PFSK-1 (cell line): Measurements from ENCODE around the gene NADSYN1.

ENCODE experiments used
- FOXP2 ChIP-seq: optimal IDR thresholded peaks from 2 replicates; pipeline ENCODE3; 2011; ENCODE audit warnings: borderline replicate concordance, control low read depth, inconsistent platforms; ENCODE audit not compliant: insufficient read depth; ENCODE audit errors: extremely low read length, extremely low read depth
- POLR2AphosphoS5 ChIP-seq: IDR thresholded peaks from 2 replicates; pipeline ENCODE4 v1.6.1; 2012; ENCODE audit warnings: low read depth, mild to moderate bottlenecking, control low read depth, low read length, moderate library complexity
- SIN3A ChIP-seq: IDR thresholded peaks from 2 replicates; pipeline ENCODE4 v1.6.1; 2012; ENCODE audit warnings: mild to moderate bottlenecking, low read length, moderate library complexity, borderline replicate concordance; ENCODE audit not compliant: insufficient read depth
- TAF1 ChIP-seq: IDR thresholded peaks from 2 replicates; pipeline ENCODE4 v1.6.1; 2012; ENCODE audit warnings: low read length, control low read depth, borderline replicate concordance; ENCODE audit not compliant: insufficient read depth
- TF ChIP-seq, protein P1 (sequence below), 2 experiments: IDR thresholded peaks; 2 replicates each; pipeline versions ENCODE4 v1.6.1 to v1.8.0; 2011 to 2012; ENCODE audit warnings: low read depth in 2 of 2, low read length in 2 of 2, control low read depth in 1 of 2, inconsistent platforms in 1 of 2, mild to moderate bottlenecking in 1 of 2, moderate library complexity in 1 of 2; ENCODE audit not compliant: insufficient read depth in 1 of 2

NADSYN1 gene

DNA sequence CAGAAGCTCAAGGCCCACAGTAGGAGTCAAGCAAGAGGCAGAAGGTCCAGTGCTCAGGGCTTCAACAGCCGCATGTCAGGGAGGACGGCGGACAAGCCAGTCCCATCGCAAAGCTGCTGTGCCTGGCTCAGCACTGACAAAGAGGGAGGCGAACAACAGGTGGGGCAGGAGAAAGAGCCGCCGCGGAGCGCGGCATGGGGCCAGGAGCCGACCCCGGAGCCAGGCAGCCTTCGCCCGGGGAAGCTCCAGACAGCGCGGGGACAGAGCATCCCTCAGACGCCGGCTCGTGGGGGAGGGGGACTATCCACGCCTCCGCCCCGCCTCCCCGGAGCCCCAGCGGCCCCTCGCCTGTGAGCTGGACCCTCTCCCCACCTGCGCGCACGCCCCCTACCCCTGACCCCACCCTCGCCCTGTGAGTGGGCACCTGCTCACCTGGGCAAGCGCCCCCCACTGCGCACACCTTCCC is 5.2 kb upstream of the NADSYN1 start:
- TF ChIP-seq TAF1 = no peak
- TF ChIP-seq FOXP2 = no peak
- TF ChIP-seq, protein P1, sequence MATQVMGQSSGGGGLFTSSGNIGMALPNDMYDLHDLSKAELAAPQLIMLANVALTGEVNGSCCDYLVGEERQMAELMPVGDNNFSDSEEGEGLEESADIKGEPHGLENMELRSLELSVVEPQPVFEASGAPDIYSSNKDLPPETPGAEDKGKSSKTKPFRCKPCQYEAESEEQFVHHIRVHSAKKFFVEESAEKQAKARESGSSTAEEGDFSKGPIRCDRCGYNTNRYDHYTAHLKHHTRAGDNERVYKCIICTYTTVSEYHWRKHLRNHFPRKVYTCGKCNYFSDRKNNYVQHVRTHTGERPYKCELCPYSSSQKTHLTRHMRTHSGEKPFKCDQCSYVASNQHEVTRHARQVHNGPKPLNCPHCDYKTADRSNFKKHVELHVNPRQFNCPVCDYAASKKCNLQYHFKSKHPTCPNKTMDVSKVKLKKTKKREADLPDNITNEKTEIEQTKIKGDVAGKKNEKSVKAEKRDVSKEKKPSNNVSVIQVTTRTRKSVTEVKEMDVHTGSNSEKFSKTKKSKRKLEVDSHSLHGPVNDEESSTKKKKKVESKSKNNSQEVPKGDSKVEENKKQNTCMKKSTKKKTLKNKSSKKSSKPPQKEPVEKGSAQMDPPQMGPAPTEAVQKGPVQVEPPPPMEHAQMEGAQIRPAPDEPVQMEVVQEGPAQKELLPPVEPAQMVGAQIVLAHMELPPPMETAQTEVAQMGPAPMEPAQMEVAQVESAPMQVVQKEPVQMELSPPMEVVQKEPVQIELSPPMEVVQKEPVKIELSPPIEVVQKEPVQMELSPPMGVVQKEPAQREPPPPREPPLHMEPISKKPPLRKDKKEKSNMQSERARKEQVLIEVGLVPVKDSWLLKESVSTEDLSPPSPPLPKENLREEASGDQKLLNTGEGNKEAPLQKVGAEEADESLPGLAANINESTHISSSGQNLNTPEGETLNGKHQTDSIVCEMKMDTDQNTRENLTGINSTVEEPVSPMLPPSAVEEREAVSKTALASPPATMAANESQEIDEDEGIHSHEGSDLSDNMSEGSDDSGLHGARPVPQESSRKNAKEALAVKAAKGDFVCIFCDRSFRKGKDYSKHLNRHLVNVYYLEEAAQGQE (IDR thresholded peaks at IDR 0.05; ENCODE audit: insufficient read depth in 1 of 2, low read depth in 2 of 2, low read length in 2 of 2) = no peak
- no peak for TF ChIP-seq SIN3A
- TF ChIP-seq POLR2AphosphoS5 = no peak

DNA sequence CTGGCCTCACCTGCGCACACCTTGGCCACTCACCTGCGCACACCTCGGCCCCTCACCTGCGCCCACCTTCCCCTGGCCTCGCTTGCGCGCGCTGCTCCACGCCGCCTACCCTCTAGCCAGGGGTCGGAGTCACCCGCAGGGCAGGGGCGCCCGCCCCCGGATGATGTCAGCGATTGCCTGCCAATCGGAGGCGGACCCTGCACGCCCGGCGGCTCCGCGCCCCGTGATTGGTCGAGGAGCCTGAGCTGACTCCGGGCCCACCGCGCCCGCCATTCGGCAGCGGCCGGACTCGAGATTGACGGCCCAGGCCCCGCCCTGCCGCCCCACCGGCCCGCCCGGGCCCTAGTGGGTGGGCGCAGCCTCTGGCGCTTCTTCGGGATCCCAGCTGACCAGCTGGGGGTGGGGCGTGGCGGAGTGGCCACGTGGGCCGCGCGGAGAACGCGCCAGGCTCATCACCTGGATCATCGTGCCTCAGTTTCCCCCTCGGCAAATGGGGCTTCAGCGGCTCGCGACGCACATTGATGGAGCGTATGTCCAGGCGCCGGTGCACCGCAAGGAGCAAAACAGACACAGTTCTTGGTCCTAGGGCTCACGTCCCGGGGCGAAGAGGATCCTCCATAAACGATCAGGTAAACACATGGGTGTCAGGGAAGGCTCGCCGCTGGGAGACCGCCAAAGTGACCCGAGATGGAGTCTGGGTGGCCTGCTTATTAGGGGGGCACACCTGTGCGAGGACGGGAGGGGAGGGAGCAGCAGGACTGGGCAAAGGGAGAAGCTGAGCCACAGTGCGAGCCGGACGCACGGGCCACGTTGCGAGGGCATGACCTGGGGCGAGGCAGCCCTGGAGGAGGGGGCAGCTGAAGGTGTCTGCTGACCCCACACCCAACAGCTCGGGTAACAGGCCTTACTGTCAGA is 4.5 kb upstream of the NADSYN1 start, which contains the start of gene DHCR7:
Gene DHCR7 (minus strand): TSS at position 137 of the 915 bp plus-strand sequence. CDS start 3,441 bp downstream, outside the sequence.
- TF ChIP-seq POLR2AphosphoS5 = peak; percentile 55; the same call in 1 of the 2 replicates
- TF ChIP-seq, protein P1 (IDR thresholded peaks at IDR 0.05; ENCODE audit: insufficient read depth in 1 of 2, low read depth in 2 of 2, low read length in 2 of 2) = no peak
- TF ChIP-seq TAF1 = no peak
- TF ChIP-seq FOXP2 = peak; percentile 64
- TF ChIP-seq SIN3A = peak; percentile 94; the same call in 1 of the 2 replicates

DNA sequence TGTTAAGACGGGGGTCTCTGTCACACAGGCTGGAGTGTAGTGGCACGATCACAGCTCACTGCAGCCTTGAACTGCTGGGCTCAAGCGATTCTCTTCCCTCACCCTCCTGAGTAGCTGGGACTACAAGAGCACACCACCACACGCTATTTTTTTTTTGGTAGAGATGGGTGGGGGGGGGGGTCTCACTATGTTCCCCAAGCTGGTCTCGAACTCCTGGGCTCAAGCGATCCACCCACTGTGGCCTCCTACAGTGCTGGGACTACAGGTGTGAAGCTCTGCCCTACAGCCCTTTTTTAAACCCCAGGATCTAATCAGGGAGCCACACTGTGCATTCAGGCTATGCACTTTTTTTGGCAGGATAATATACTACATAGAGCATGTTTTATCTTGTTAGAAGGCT is 3.4 kb upstream of the NADSYN1 start:
- TF ChIP-seq, protein P1 (IDR thresholded peaks at IDR 0.05; ENCODE audit: insufficient read depth in 1 of 2, low read depth in 2 of 2, low read length in 2 of 2) = no peak
- TF ChIP-seq SIN3A = no peak
- TF ChIP-seq POLR2AphosphoS5 = no peak
- no peak for TF ChIP-seq TAF1
- no peak for TF ChIP-seq FOXP2

DNA sequence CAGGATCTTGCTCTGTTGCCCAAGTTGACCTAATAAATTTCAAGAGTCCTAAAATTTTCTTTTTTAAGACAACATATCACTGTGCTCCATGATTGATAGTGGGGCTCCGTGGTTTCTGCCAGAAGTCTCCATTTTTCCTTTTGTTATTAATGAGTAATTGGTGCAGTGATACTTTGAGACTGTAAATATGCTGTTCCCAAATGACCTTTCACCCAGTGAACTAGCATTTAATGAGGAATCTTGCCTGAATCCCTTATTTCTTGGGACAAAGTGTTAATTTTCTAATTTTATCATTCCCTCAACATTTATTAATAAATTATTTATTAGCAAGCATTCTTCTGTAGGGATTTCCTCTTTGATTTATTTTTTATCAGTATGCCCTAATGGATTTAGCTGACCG is 2.5 kb upstream of the NADSYN1 start:
- TF ChIP-seq, protein P1 (IDR thresholded peaks at IDR 0.05; ENCODE audit: insufficient read depth in 1 of 2, low read depth in 2 of 2, low read length in 2 of 2) = no peak
- TF ChIP-seq FOXP2 = no peak
- no peak for TF ChIP-seq TAF1
- TF ChIP-seq POLR2AphosphoS5 = no peak
- TF ChIP-seq SIN3A = no peak
